H1 (cell line): ENCODE data around the gene OR10P1. TPM values are rescaled to one million over a fixed set of nuclear protein-coding genes. Genes with fewer than 3 reads are reported as not detected.

ENCODE experiments used
- ASH2L ChIP-seq: fragments of 200-600, 300-600 bp; sonication (generic); IDR thresholded peaks from one replicate; pipeline ENCODE4 v1.7.1; 2017; ENCODE audit warnings: low read length
- JUN ChIP-seq: IDR thresholded peaks from 2 replicates; pipeline ENCODE4 v1.6.1; 2011; ENCODE audit warnings: low read depth, mild to moderate bottlenecking, improper control_type of control experiment, low read length
- polyA plus RNA-seq, 7 experiments: library from polyadenylated mRNA; depleted of rRNA in 3 of 7; stranded (reverse) in 5 of 7; unstranded in 2 of 7; fragments of >200 nt in 5 of 7; fragments of 200-250 nt in 2 of 7; gene quantifications; 1 replicate in 5 of 7; 2 replicates in 1 of 7; 4 replicates in 1 of 7; pipeline versions ENCODE4 v1.2.1 to v1.2.3, GENCODE V29; 2011 to 2013; ENCODE audit warnings: missing spikeins in 2 of 7, mixed read lengths in 2 of 7
- total RNA-seq: library from RNA; stranded (reverse); fragmentation: NEBNext Ultra II Directional; extraction: Animal tissue kit (Norgen Biotek cat#: 25700); gene quantifications from 2 replicates; pipeline ENCODE4 v1.2.1, GENCODE V29; 2021

OR10P1 gene
- total and polyA plus RNA-seq, 2 of the 8 experiments (the other 6 are each of a cell fraction or from before 2014, with no cell fraction given): not detected

GRCh38 chr12:55610598-55610997 is 26.1 kb upstream of the OR10P1 start (continued):
- no peak for TF ChIP-seq JUN
- no peak for TF ChIP-seq ASH2L
